Kidney epithelial cell (primary cell): ENCODE results near the gene GLB1L3. TPM values are rescaled to one million over a fixed set of nuclear protein-coding genes. Genes with fewer than 3 reads are reported as not detected.
"Not testable (repeated sequence)": the region's sequence is repeated elsewhere in the genome, so short reads cannot be mapped to it uniquely, and the experiment has no call there.

Experiments
- DNase-seq: peaks from one replicate; pipeline ENCODE4 v3.0.0-alpha.2; 2010; ENCODE audit warnings: low read depth
- H3K27me3 ChIP-seq: 2 replicates; pipeline ENCODE4 v1.6.0; 2011; ENCODE audit warnings: low read length; ENCODE audit not compliant: control insufficient read depth, insufficient read depth
- H3K36me3 ChIP-seq: 2 replicates; pipeline ENCODE4 v1.5.1; 2011; ENCODE audit warnings: low read length; ENCODE audit not compliant: control insufficient read depth, insufficient read depth
- H3K4me3 ChIP-seq: 2 replicates; pipeline ENCODE4 v1.5.1; 2011; ENCODE audit warnings: low read depth, mild to moderate bottlenecking, control low read depth, low read length
- total RNA-seq: library from RNA; depleted of rRNA; stranded (reverse); fragments of >200 nt; gene quantifications from 2 replicates; pipeline ENCODE4 v1.2.3, GENCODE V29; 2015
- TF ChIP-seq, protein P1 (sequence below): IDR thresholded peaks from 2 replicates; pipeline ENCODE4 v1.5.1; 2011; ENCODE audit warnings: mild to moderate bottlenecking, moderate library complexity, low read length, control low read depth, inconsistent platforms; ENCODE audit not compliant: insufficient read depth, poor library complexity, severe bottlenecking

Gene GLB1L3
- total RNA-seq, 1 donor from 2014 or later: 0.75 TPM

DNA sequence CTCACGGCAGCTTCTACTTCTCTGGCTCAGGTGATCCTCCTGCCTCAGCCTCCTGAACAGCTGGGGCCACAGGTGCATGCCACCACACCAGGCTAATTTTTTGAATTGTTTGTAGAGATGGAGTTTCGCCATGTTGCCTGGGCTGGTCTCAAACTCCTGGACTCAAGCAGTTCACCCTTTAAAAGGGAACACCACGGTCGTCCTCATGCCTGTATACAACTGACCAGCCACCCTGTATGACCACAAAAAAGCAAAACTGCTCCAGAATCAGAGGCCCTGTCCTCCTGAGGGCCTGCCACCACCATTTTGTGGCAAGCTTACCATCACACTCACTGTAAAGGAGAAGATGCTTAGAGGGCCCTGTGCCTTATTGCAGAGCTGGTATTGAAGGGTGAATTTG is 2.2 kb downstream of the GLB1L3 start:
- no peak for DNase-seq
- H3K4me3 ChIP-seq: no peak overlapping the region
- H3K36me3 ChIP-seq: no peaks in the 10 kb centered on the region
- TF ChIP-seq, protein P1, sequence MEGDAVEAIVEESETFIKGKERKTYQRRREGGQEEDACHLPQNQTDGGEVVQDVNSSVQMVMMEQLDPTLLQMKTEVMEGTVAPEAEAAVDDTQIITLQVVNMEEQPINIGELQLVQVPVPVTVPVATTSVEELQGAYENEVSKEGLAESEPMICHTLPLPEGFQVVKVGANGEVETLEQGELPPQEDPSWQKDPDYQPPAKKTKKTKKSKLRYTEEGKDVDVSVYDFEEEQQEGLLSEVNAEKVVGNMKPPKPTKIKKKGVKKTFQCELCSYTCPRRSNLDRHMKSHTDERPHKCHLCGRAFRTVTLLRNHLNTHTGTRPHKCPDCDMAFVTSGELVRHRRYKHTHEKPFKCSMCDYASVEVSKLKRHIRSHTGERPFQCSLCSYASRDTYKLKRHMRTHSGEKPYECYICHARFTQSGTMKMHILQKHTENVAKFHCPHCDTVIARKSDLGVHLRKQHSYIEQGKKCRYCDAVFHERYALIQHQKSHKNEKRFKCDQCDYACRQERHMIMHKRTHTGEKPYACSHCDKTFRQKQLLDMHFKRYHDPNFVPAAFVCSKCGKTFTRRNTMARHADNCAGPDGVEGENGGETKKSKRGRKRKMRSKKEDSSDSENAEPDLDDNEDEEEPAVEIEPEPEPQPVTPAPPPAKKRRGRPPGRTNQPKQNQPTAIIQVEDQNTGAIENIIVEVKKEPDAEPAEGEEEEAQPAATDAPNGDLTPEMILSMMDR: no peak
- H3K27me3 ChIP-seq: peaks cover 39% of the 10 kb centered on the region

DNA sequence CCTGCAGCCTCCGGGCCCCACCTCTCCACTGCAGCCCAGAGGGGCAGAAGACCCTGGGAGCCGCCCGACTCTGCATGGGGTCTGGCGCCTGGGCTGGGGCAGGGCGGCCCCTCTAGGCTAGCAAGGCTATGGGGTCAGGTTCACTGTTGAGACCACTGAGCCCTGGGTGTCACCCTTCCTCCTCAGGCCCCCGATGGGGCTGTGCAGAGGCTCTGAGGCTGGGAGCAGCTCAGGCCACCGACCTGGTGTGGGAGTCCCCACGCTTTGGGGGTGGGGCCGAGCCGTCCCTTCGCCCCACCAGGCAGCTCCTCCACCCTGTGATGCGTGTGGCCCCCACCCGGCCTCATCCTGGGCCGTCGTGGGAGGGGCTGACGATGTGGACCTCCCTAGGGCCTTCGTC is 5.5 kb downstream of the GLB1L3 start:
- DNase-seq, H3K36me3 ChIP-seq, H3K4me3 ChIP-seq: not testable (repeated sequence)
- peaks cover 19% of the 10 kb centered on the region for H3K27me3 ChIP-seq

DNA sequence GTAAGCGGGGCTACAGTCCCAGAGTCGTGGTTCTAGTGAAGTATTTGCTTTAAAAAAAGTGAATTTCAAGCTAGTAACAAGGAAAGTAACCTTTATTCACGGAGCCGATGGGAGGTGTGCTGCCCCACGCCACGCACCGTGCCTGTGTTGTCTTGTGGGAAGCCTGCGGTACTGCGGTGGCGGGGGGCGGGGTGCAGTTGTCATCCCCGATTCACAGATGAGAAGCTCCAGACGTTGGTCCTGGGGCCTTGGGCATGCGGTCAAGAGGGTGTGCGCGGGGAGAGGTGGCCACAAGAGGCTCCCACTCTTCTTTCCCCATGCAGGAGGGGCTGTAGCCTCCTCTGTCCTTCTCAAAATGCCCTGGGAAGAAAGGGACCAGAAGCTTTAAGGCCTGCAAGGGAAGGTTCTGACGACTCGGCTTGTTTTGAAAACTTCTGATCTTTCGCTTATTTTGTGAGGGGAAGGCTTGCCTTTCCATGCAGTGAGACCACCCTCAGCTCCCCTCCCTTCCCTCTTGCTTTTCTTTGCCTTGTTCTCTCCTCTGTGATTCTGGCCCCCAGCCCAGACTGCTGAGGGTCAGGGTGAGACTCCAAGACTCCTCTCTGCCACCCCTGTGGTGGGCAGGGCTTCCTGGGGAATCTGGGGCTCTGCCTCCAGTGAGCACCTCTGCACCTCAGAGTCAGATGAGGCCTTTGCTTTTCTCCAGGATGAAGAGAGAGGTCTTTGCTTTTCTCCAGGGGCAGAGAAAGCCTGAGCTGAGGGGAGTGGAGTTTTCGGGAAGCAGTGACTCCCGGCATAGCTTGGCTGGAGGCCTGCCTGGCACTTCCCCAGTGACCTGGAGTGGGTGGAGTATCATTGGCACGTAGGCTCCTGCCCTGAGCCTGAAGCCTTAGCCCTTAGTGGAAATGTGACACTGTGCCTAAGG is 6.2 kb downstream of the GLB1L3 start:
- Histone ChIP-seq H3K36me3 (no peaks in the 10 kb centered on the region), H3K4me3 (no peak overlapping the region), H3K27me3 (peaks cover 12% of the 10 kb centered on the region)
- no peak for DNase-seq
- TF ChIP-seq, protein P1: no peak

DNA sequence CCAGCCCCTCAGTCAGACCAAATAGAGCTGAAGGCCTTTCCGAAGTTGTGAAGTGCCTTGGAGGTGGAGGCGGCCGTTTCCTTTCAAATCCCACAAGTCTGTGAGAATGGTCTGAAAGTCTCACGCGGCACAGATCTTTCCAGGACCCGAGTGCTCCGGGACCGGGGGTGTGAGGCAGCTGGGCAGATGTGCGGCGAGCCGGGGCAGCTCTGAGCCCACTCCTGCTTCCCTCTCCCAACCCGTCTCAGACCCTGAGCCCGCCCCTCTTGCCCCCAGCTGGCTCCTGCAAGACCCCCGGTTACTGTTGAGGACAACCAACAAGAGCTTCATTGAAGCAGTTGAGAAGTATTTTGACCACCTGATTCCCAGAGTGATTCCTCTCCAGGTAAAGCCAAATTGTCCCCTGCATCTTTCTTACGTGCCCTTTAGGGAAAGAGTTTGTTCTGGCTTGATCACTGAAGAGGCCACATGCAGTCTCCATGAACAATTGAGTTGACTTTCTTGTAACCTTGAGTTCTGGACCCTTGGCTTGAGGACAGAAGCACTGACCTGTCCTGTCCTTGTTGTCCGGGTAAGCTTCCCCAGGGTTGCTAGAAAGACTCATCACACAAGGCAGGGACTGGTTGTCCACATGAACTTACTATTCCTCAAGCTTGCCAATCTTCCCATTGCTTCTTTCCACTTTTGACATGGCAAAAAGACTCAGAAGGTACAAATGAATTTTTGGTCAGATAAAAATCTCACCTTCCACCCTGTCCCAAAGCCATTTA is 7.5 kb downstream of the GLB1L3 start:
- Histone ChIP-seq H3K27me3 (no peaks in the 10 kb centered on the region), H3K36me3 (no peaks in the 10 kb centered on the region), H3K4me3 (no peak overlapping the region)
- TF ChIP-seq, protein P1: no peak
- no peak for DNase-seq

DNA sequence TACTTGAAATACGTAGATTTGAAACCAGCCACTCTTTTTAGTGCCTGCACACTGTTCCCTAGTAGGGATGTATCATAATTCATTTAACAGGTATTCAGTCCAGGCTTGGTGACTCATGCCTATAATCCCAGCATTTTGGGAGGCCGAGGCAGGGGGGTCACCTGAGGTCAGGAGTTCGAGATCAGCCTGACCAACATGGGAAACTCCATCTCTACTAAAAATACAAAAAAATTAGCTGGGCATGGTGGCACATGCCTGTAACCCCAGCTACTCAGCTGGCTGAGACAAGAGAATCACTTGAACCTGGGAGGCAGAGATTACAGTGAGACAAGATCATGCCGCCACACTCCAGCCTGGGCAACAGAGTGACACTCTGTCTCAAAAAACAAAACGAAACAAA is 8.2 kb downstream of the GLB1L3 start:
- not testable (repeated sequence) for H3K27me3 ChIP-seq, H3K36me3 ChIP-seq, DNase-seq, H3K4me3 ChIP-seq

DNA sequence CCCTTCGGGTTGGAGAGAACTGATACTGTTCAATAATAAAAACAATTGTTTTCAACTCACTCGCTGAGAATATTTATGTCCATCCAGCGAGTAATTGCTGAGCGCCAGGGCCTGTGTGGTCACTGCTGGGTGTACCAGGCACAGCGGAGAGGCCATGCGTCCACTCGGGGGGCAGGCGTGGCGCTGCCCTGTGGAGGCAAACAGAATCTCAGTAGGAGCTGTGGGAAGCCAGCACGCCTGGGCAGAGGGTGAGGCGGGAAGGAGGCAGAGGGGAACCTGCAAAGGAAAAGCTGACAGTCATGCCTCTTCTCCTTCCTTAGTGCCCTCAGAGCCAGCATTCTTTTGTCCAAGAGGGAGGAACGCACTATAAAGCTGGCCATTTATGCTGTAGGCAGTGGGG is 11.4 kb downstream of the GLB1L3 start:
- H3K4me3 ChIP-seq: no peak overlapping the region
- DNase-seq: no peak
- no peaks in the 10 kb centered on the region for H3K27me3 ChIP-seq
- TF ChIP-seq, protein P1: no peak
- no peaks in the 10 kb centered on the region for H3K36me3 ChIP-seq
